Uterus (tissue), 4 donors: ENCODE results near the gene COL5A2. TPM values are rescaled to one million over a fixed set of nuclear protein-coding genes. Genes with fewer than 3 reads are reported as not detected.
A peak's percentile ranks its signal among the peaks of the same experiment; 100 is the strongest.

Source experiments
- DNase-seq, 2 donors: peaks; one replicate each; pipeline ENCODE4 v3.0.0-alpha.2; 2019 to 2020
- H3K27ac ChIP-seq, 2 donors: fragments of 200-600 bp; sonication (generic); 1 replicate in 1 of 2; 2 replicates in 1 of 2; pipeline ENCODE4 v1.5.1; 2016 to 2018
- H3K27me3 ChIP-seq, 2 donors: fragments of 200-600 bp; sonication (generic); one replicate each; pipeline ENCODE4 v1.5.1; 2018 to 2019; ENCODE audit warnings: control low read depth in 1 of 2
- H3K36me3 ChIP-seq, 2 donors: fragments of 200-600 bp; sonication (generic); one replicate each; pipeline ENCODE4 v1.5.1; 2019; ENCODE audit warnings: control low read depth in 1 of 2
- H3K4me1 ChIP-seq, 2 donors: fragments of 200-600 bp; sonication (generic); one replicate each; pipeline ENCODE4 v1.5.1; 2018 to 2019; ENCODE audit warnings: control low read depth in 1 of 2
- H3K4me3 ChIP-seq, 2 donors: fragments of 200-600 bp; sonication (generic); 1 replicate in 1 of 2; 2 replicates in 1 of 2; pipeline ENCODE4 v1.5.1; 2018 to 2019; ENCODE audit warnings: mild to moderate bottlenecking in 1 of 2
- H3K9me3 ChIP-seq, 2 donors: fragments of 200-600 bp; sonication (generic); one replicate each; pipeline ENCODE4 v1.5.1; 2019; ENCODE audit warnings: control low read depth in 1 of 2
- CTCF ChIP-seq, 4 experiments: fragments of 200-600 bp in 2 of 4; fragments of 450-650 bp in 2 of 4; sonication (generic) in 2 of 4; IDR thresholded peaks; one replicate each; pipeline ENCODE4 v1.5.1; 2016 to 2019; ENCODE audit warnings: antibody characterized with exemption in 4 of 4, mild to moderate bottlenecking in 2 of 4, moderate library complexity in 1 of 4
- POLR2A ChIP-seq, 2 donors: fragments of 450-650 bp; IDR thresholded peaks; one replicate each; pipeline ENCODE4 v1.6.1; 2016; ENCODE audit warnings: antibody characterized with exemption in 2 of 2, mild to moderate bottlenecking in 1 of 2, moderate library complexity in 1 of 2
- intact Hi-C: fragments of 100-400 bp; cut with DNase I; formaldehyde crosslinking; loops from one replicate; pipeline ENCODE4 v1.15.1; 2023; ENCODE audit warnings: low total_unique reads
- total RNA-seq, 4 donors: library from RNA; depleted of rRNA in 3 of 4; stranded (reverse); fragments of >200 nt in 3 of 4; gene quantifications; one replicate each; pipeline versions ENCODE4 v1.1.0 to v1.2.4, GENCODE V29; 2014 to 2023
- donor health status: DM: yes; HTN: yes; CAD: no.

COL5A2 gene
- total RNA-seq, 4 donors from 2014 or later = 15.0 to 908 (median 33.3) TPM

GRCh38 chr2:189022492-189022891 is 157.1 kb downstream of the COL5A2 start:
- Histone ChIP-seq H3K4me1 (no peaks in the 10 kb centered on the region), H3K9me3 (no peaks in the 10 kb centered on the region), H3K27ac (peak overlapping the region; percentile 60 to 69), H3K36me3 (no peaks in the 10 kb centered on the region), H3K27me3 (no peaks in the 10 kb centered on the region), H3K4me3 (no peak overlapping the region)
- intact Hi-C loops = no loop called here
- no peak for TF ChIP-seq CTCF (IDR thresholded peaks at IDR 0.05)
- no peak for TF ChIP-seq POLR2A (IDR thresholded peaks at IDR 0.05)
- peak in 1 of 2 donors; percentile 50 for DNase-seq

- DNase-seq = peak; percentile 53 to 62
- intact Hi-C loops = no loop called here
- H3K27me3 ChIP-seq = no peaks in the 10 kb centered on the region
- no peaks in the 10 kb centered on the region for H3K36me3 ChIP-seq
- H3K27ac ChIP-seq = peak overlapping the region; percentile 60 to 69
- no peak overlapping the region for H3K4me3 ChIP-seq
- TF ChIP-seq CTCF (IDR thresholded peaks at IDR 0.05) (no peak), POLR2A (IDR thresholded peaks at IDR 0.05) (no peak)
- H3K4me1 ChIP-seq = no peaks in the 10 kb centered on the region
- no peaks in the 10 kb centered on the region for H3K9me3 ChIP-seq
These were observed 157.5 kb downstream of the COL5A2 start for GRCh38 chr2:189022053-189022481.

- Histone ChIP-seq H3K9me3 (no peaks in the 10 kb centered on the region), H3K27ac (no peak overlapping the region), H3K27me3 (no peaks in the 10 kb centered on the region), H3K4me3 (no peak overlapping the region), H3K36me3 (no peaks in the 10 kb centered on the region), H3K4me1 (no peaks in the 10 kb centered on the region)
- no peak for DNase-seq
- intact Hi-C loops = no loop called here
- no peak for TF ChIP-seq POLR2A (IDR thresholded peaks at IDR 0.05)
- no peak for TF ChIP-seq CTCF (IDR thresholded peaks at IDR 0.05)
These were observed 159.4 kb downstream of the COL5A2 start for GRCh38 chr2:189020179-189020578.

GRCh38 chr2:189018631-189019030 is 160.9 kb downstream of the COL5A2 start:
- no peaks in the 10 kb centered on the region for H3K36me3 ChIP-seq
- TF ChIP-seq CTCF (IDR thresholded peaks at IDR 0.05) = no peak
- no peak for TF ChIP-seq POLR2A (IDR thresholded peaks at IDR 0.05)
- H3K4me1 ChIP-seq = no peaks in the 10 kb centered on the region
- intact Hi-C loops = no loop called here
- no peak overlapping the region for H3K27ac ChIP-seq
- H3K4me3 ChIP-seq = no peak overlapping the region
- no peaks in the 10 kb centered on the region for H3K9me3 ChIP-seq
- H3K27me3 ChIP-seq = no peaks in the 10 kb centered on the region
- DNase-seq = no peak

- Histone ChIP-seq H3K4me1 (no peaks in the 10 kb centered on the region), H3K4me3 (no peak overlapping the region), H3K36me3 (no peaks in the 10 kb centered on the region), H3K9me3 (no peaks in the 10 kb centered on the region), H3K27me3 (no peaks in the 10 kb centered on the region), H3K27ac (peak overlapping the region in 1 of 2 donors; percentile 12)
- TF ChIP-seq POLR2A (IDR thresholded peaks at IDR 0.05) (no peak), CTCF (IDR thresholded peaks at IDR 0.05) (no peak)
- intact Hi-C loops = no loop called here
- DNase-seq = no peak
These were observed 163.2 kb downstream of the COL5A2 start for GRCh38 chr2:189016311-189016861.
